ENCODE results near the gene DENND1A. TPM values are rescaled to one million over a fixed set of nuclear protein-coding genes. Genes with fewer than 3 reads are reported as not detected.

Gene DENND1A
- total RNA-seq, 1 experiment from 2014 or later = 23.5 TPM

GRCh38 chr9:123505496-123505895 lies 424.4 kb downstream of the DENND1A start:
- H3K4me3 Mint-ChIP-seq = no peak overlapping the region
- TF ChIP-seq ZNF138 (CRISPR knock-in tag; conservative IDR thresholded peaks at IDR 0.05) = no peak
- TF ChIP-seq USF2 (CRISPR knock-in tag; IDR thresholded peaks at IDR 0.05) = no peak
- no peak for TF ChIP-seq OVOL2 (CRISPR knock-in tag; IDR thresholded peaks at IDR 0.05; ENCODE audit: borderline replicate concordance)
- no peak for TF ChIP-seq PREB (CRISPR knock-in tag; IDR thresholded peaks at IDR 0.05; ENCODE audit: borderline replicate concordance)
- TF ChIP-seq GABPB1 (CRISPR knock-in tag; IDR thresholded peaks at IDR 0.05) = no peak
- no peak for TF ChIP-seq ZNF532 (CRISPR knock-in tag; IDR thresholded peaks at IDR 0.05; ENCODE audit: borderline replicate concordance)
- TF ChIP-seq CBFB (CRISPR knock-in tag; IDR thresholded peaks at IDR 0.05; ENCODE audit: low read depth) = no peak
- no peak for TF ChIP-seq PRRX2 (CRISPR knock-in tag; IDR thresholded peaks at IDR 0.05)
- TF ChIP-seq ATF3 (CRISPR knock-in tag; conservative IDR thresholded peaks at IDR 0.05) = no peak
- ChIA-PET POLR2A (no interaction called here), CTCF (interaction anchor here (1.7 kb wide), 1 partner anchor 106 kb away, joined by 8 read pairs; no protein-coding TSS in a partner anchor)
- H3K9me3 Mint-ChIP-seq = no peaks in the 10 kb centered on the region
- H3K27me3 Mint-ChIP-seq (ENCODE audit: low read depth) = no peaks in the 10 kb centered on the region
- no peak for DNase-seq (ENCODE audit: low spot score)
- H3K36me3 Mint-ChIP-seq = no peaks in the 10 kb centered on the region
- ATAC-seq = no peak
- no peak overlapping the region for H3K27ac Mint-ChIP-seq
- H3K4me1 Mint-ChIP-seq = peaks cover 4% of the 10 kb centered on the region

GRCh38 chr9:123500336-123500735 lies 429.6 kb downstream of the DENND1A start:
- DNase-seq (ENCODE audit: low spot score) = no peak
- no peaks in the 10 kb centered on the region for H3K36me3 Mint-ChIP-seq
- H3K9me3 Mint-ChIP-seq = no peaks in the 10 kb centered on the region
- TF ChIP-seq ZNF512 (CRISPR knock-in tag; IDR thresholded peaks at IDR 0.05; ENCODE audit: borderline replicate concordance) (no peak), SP1 (CRISPR knock-in tag; conservative IDR thresholded peaks at IDR 0.05) (no peak), ZMAT4 (CRISPR knock-in tag; IDR thresholded peaks at IDR 0.05) (no peak), ZNF425 (CRISPR knock-in tag; conservative IDR thresholded peaks at IDR 0.05) (no peak), ERG (CRISPR knock-in tag; IDR thresholded peaks at IDR 0.05) (no peak), ATF1 (CRISPR knock-in tag; IDR thresholded peaks at IDR 0.05) (no peak)
- no peaks in the 10 kb centered on the region for H3K4me1 Mint-ChIP-seq
- no peak overlapping the region for H3K4me3 Mint-ChIP-seq
- CTCF ChIA-PET = no interaction called here
- no peak overlapping the region for H3K27ac Mint-ChIP-seq
- ATAC-seq = no peak
- POLR2A ChIA-PET = no interaction called here
- H3K27me3 Mint-ChIP-seq (ENCODE audit: low read depth) = no peaks in the 10 kb centered on the region; the same call in 1 of the 2 replicates
